ENCODE data around the gene GNA15. TPM values are rescaled to one million over a fixed set of nuclear protein-coding genes. Genes with fewer than 3 reads are reported as not detected.

GNA15 gene
- total RNA-seq, 6 donors from 2014 or later = 19.0 to 31.4 (median 28.4) TPM

DNA sequence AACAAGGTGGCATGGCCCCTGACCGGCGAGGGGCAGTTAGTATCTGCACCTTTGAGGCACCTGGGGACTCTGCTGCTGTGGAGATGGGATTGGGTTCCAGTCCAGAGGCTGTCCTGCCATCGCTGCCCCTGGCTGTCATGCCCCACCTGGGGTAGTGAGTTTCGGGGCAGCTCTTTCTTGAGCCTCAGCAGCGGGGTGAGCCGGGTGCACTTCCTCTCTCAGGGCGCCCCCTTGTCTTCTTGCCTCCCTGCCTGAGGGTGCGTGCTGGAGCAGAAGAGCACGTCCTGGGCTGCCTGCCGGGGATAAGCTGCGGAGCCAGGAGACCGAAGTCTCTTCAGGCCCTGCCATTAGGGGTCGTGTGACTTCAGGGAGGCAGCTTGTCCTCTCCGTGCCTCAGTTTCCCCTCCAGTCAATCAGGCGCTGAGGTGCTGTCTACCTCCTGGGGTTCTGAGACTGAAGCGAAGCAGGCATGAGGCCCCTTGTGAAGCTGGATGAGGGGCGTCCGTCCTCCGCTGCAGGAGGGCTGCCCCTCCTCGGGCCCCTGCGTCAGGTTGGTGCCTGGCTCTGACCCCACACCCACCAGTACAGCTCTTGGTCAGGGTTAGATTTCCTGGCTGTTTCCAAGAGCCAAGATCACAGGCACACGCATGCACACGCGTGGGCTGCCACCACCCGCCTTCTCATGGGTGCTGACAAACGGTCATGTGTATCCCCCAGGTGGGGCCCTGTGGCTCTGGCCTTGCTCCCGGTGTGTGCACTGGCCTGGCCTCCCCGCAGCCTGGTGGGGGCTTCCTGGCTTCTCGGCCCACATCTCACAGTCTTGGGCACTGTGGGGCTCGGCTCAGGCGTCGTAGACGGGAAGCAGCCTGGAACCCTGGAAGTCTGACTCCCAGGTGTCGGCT, 33.3 kb upstream of the GNA15 start:
- Histone ChIP-seq H3K27me3 (no peaks in the 10 kb centered on the region), H3K27ac (peak overlapping the region in 3 of 4 donors; percentile 27 to 89 (median 53)), H3K9me3 (no peaks in the 10 kb centered on the region), H3K4me1 (peaks cover 79 to 98% (median 79%) of the 10 kb centered on the region in 4 donors), H3K4me3 (no peak overlapping the region), H3K36me3 (no peaks in the 10 kb centered on the region)
- TF ChIP-seq POLR2A (IDR thresholded peaks at IDR 0.05) = no peak
- TF ChIP-seq EP300 (IDR thresholded peaks at IDR 0.05) = no peak
- TF ChIP-seq, protein P1, sequence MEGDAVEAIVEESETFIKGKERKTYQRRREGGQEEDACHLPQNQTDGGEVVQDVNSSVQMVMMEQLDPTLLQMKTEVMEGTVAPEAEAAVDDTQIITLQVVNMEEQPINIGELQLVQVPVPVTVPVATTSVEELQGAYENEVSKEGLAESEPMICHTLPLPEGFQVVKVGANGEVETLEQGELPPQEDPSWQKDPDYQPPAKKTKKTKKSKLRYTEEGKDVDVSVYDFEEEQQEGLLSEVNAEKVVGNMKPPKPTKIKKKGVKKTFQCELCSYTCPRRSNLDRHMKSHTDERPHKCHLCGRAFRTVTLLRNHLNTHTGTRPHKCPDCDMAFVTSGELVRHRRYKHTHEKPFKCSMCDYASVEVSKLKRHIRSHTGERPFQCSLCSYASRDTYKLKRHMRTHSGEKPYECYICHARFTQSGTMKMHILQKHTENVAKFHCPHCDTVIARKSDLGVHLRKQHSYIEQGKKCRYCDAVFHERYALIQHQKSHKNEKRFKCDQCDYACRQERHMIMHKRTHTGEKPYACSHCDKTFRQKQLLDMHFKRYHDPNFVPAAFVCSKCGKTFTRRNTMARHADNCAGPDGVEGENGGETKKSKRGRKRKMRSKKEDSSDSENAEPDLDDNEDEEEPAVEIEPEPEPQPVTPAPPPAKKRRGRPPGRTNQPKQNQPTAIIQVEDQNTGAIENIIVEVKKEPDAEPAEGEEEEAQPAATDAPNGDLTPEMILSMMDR (IDR thresholded peaks at IDR 0.05) = no peak
- no peak for TF ChIP-seq POLR2AphosphoS5 (IDR thresholded peaks at IDR 0.05)
- WGBS, 2 donors = 88 to 91% methylated on average over 28 to 29 of the region's 34 CpGs
- ATAC-seq (ENCODE audit: low FRiP score in 2 of 2) = no peak
- DNase-seq = peak in 1 of 2 donors; percentile 58

DNA sequence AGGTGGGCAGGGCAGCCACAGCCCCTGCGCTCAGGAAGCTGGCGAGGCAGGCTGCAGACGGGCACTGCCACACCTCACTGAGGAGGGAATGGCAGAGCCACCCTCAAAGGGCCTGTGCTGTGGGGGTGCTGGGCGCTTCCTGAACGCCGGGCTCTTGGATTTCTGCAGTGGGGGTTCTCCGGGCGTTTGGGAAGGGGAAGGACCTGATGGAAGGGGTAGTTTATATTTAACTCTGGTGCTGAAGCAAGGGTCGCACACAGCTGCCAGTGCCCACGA, 31.2 kb upstream of the GNA15 start:
- no peaks in the 10 kb centered on the region for H3K36me3 ChIP-seq
- ATAC-seq (ENCODE audit: low FRiP score in 2 of 2) (no peak), DNase-seq (peak in 1 of 2 donors; percentile 56)
- H3K4me3 ChIP-seq = no peak overlapping the region
- no peak for TF ChIP-seq POLR2AphosphoS5 (IDR thresholded peaks at IDR 0.05)
- no peak for TF ChIP-seq POLR2A (IDR thresholded peaks at IDR 0.05)
- TF ChIP-seq, protein P1 (IDR thresholded peaks at IDR 0.05) = no peak
- no peak for TF ChIP-seq EP300 (IDR thresholded peaks at IDR 0.05)
- H3K27ac ChIP-seq = peak overlapping the region in 2 of 4 donors; percentile 3 to 53
- H3K9me3 ChIP-seq = no peaks in the 10 kb centered on the region
- WGBS, 2 donors = 60% methylated on average over 9 of the region's 10 CpGs; no CpG with 5 or more reads in 1 of the 2 donors
- no peaks in the 10 kb centered on the region for H3K27me3 ChIP-seq
- peaks cover 66 to 95% (median 69%) of the 10 kb centered on the region in 4 donors for H3K4me1 ChIP-seq

DNA sequence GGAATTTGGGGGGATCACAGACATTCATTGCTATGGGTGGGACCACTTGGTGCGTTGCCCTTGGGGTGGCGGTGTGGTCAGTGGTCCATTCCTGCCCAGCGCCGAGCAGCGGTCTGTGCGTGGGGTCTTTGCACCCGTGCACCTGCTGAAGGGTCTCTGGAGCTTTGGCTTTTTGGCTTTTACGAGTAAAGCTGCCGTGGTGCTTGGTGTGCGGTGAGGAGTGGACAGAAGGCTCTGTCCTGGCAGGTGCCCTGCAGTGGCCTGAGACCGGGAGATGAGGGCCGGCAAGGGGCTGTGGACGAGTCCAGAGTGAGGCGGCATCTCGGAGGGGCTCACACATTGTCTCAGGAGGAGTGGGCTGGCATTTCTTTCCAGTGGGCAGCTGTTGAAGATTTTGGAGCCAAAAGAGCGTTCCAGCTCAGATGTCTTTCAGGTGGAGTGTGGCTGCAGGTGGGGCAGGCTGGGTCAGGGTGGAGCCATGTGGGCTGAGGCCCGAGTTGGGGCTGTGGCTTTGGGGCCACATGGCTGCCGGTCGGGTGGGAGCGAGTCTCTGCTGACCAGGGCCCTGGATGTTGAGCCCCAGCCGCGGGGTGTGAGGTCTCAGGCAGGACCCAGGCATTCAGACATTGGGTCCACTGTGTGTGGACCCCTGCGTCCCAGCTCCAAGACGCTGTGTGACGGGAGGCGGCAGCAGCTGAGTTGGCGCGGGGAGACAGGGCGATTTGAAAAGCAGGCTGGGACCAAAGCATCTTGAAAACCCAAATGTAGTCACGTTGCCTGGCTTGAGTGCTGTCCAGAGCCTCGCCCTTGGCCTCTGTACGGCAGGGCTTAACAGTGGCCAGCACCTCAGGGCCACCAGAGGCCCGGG, 30.0 kb upstream of the GNA15 start:
- TF ChIP-seq POLR2AphosphoS5 (IDR thresholded peaks at IDR 0.05) (no peak), POLR2A (IDR thresholded peaks at IDR 0.05) (no peak), EP300 (IDR thresholded peaks at IDR 0.05) (no peak)
- TF ChIP-seq, protein P1 (IDR thresholded peaks at IDR 0.05) = no peak
- H3K27me3 ChIP-seq = no peaks in the 10 kb centered on the region
- H3K9me3 ChIP-seq = no peaks in the 10 kb centered on the region
- H3K27ac ChIP-seq = peak overlapping the region in 2 of 4 donors; percentile 0 to 3
- WGBS, 2 donors = 85 to 87% methylated on average over 25 to 33 of the region's 33 CpGs
- H3K4me3 ChIP-seq = no peak overlapping the region
- peaks cover 55 to 82% (median 57%) of the 10 kb centered on the region in 4 donors for H3K4me1 ChIP-seq
- ATAC-seq (ENCODE audit: low FRiP score in 2 of 2) = no peak
- DNase-seq = peak in 1 of 2 donors; percentile 74
- peaks cover 0 to 9% (median 4%) of the 10 kb centered on the region in 4 donors for H3K36me3 ChIP-seq

DNA sequence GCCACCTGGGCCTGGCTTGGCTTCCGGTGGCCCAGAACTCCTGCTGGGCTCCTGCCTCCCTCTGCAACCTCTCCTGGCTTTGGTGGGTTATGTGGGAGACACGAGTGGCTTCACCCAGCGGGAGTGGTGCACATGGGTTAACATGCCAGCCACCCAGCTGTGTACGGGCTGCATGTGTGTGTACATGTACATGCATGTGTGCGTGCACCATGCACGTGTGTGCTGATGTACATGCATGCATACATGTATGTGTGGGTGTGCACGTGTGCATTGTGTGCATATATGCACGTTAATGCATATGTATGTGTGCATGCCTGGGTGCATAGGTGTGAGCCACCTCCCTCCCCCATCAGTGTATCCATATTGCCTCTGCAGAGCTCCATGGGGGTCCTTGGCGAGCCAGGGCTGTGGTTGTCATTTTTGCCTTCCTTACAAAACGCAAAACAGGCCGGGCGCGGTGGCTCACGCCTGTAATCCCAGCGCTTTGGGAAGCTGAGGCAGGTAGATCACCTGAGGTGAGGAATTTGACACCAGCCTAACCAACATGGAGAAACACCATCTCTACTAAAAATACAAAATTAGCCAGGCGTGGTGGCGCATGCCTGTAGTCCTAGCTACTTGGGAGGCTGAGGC, 29.2 kb upstream of the GNA15 start:
- Histone ChIP-seq H3K27me3 (no peaks in the 10 kb centered on the region), H3K36me3 (peaks cover 0 to 16% (median 8%) of the 10 kb centered on the region in 4 donors), H3K9me3 (no peaks in the 10 kb centered on the region), H3K27ac (peak overlapping the region in 1 of 4 donors; percentile 45), H3K4me1 (peaks cover 48 to 75% (median 51%) of the 10 kb centered on the region in 4 donors), H3K4me3 (no peak overlapping the region)
- 91 to 95% methylated on average over 10 to 17 of the region's 17 CpGs for WGBS, 2 donors
- TF ChIP-seq, protein P1 (IDR thresholded peaks at IDR 0.05) = no peak
- TF ChIP-seq POLR2A (IDR thresholded peaks at IDR 0.05) = no peak
- TF ChIP-seq EP300 (IDR thresholded peaks at IDR 0.05) = no peak
- TF ChIP-seq POLR2AphosphoS5 (IDR thresholded peaks at IDR 0.05) = no peak
- ATAC-seq (ENCODE audit: low FRiP score in 2 of 2) (no peak), DNase-seq (no peak)
